Endothelial cell of umbilical vein (primary cell): ENCODE measurements around the gene IL12A. TPM values are rescaled to one million over a fixed set of nuclear protein-coding genes. Genes with fewer than 3 reads are reported as not detected.

Source experiments
- BruUV-seq: library from RNA; stranded (reverse); fragments of 400-500 nt; replicated peaks from 2 replicates; lab custom pipeline; 2021; lab: Mats Ljungman, UMichigan
- CTCF ChIA-PET: fragments of 300-600, 350-600 bp; sonication (Branson Sonifier 250); formaldehyde crosslinking; loops from one replicate; lab custom pipeline; 2021; ENCODE audit warnings: antibody characterized with exemption, inconsistent platforms; lab: Charles Lee
- POLR2A ChIA-PET: fragments of 300-600, 350-600 bp; sonication (Branson Sonifier 250); formaldehyde crosslinking; loops from one replicate; lab custom pipeline; 2021; ENCODE audit warnings: antibody characterized with exemption, inconsistent platforms; lab: Charles Lee
- DNase-seq: peaks from one replicate; pipeline ENCODE4 v3.0.0-alpha.2; 2011; ENCODE audit warnings: low read depth, low spot score
- FAIRE-seq: peaks from 2 replicates; lab custom pipeline; 2011; peaks lifted over from hg19 to GRCh38; lab: Jason Lieb, UNC
- H2AFZ ChIP-seq: 2 replicates; pipeline ENCODE4 v1.6.0; 2012; ENCODE audit warnings: low read depth, low read length, control low read depth, inconsistent platforms
- H3K27ac ChIP-seq: 2 replicates; pipeline ENCODE4 v1.5.1; 2011; ENCODE audit warnings: low read depth, mild to moderate bottlenecking, control low read depth, low read length, moderate library complexity; ENCODE audit not compliant: insufficient read depth
- H3K27me3 ChIP-seq, 2 experiments: 2 replicates each; pipeline versions ENCODE4 v1.6.0 to v1.6.1; 2011; ENCODE audit warnings: low read length in 2 of 2, mixed read lengths in 1 of 2; ENCODE audit not compliant: control insufficient read depth in 2 of 2, insufficient read depth in 2 of 2
- H3K36me3 ChIP-seq, 2 experiments: 2 replicates in 1 of 2; 3 replicates in 1 of 2; pipeline ENCODE4 v1.5.1; 2011; ENCODE audit warnings: low read length in 2 of 2, mild to moderate bottlenecking in 1 of 2, moderate library complexity in 1 of 2; ENCODE audit not compliant: control insufficient read depth in 2 of 2, insufficient read depth in 2 of 2; ENCODE audit errors: extremely low read depth in 1 of 2
- H3K4me1 ChIP-seq: 3 replicates; pipeline ENCODE4 v1.5.1; 2011; ENCODE audit warnings: mild to moderate bottlenecking, low read length; ENCODE audit not compliant: control insufficient read depth, insufficient read depth; ENCODE audit errors: extremely low read depth
- H3K4me2 ChIP-seq: 2 replicates; pipeline ENCODE4 v1.6.1; 2011; ENCODE audit warnings: low read length, control low read depth, mixed read lengths; ENCODE audit not compliant: insufficient read depth
- H3K4me3 ChIP-seq, 3 experiments: fragments of 200-600 bp in 1 of 3; sonication (generic), shearing (Covaris generic) in 1 of 3; replicated peaks in 1 of 3; 2 replicates each; pipeline ENCODE4 v1.5.1; 2011 to 2016; ENCODE audit warnings: control low read depth in 3 of 3, low read length in 3 of 3, mild to moderate bottlenecking in 2 of 3, inconsistent platforms in 1 of 3, low read depth in 1 of 3, moderate library complexity in 1 of 3; ENCODE audit not compliant: insufficient read depth in 1 of 3
- H3K79me2 ChIP-seq: 2 replicates; pipeline ENCODE4 v1.6.0; 2012; ENCODE audit warnings: low read length, inconsistent platforms; ENCODE audit not compliant: control insufficient read depth, insufficient read depth
- H3K9ac ChIP-seq: replicated peaks from 2 replicates; pipeline ENCODE3; 2011; ENCODE audit warnings: low read length, control low read depth; ENCODE audit not compliant: insufficient read depth; ENCODE audit errors: extremely low read depth
- H3K9me1 ChIP-seq: replicated peaks from 3 replicates; pipeline ENCODE4 v1.6.0; 2011; ENCODE audit warnings: mild to moderate bottlenecking, low read length; ENCODE audit not compliant: control insufficient read depth, insufficient read depth; ENCODE audit errors: extremely low read depth
- H3K9me3 ChIP-seq: replicated peaks from 2 replicates; pipeline ENCODE4 v1.5.1; 2012; ENCODE audit warnings: low read length, inconsistent platforms; ENCODE audit not compliant: control insufficient read depth, insufficient read depth
- H4K20me1 ChIP-seq: replicated peaks from 2 replicates; pipeline ENCODE3; 2011; ENCODE audit warnings: mild to moderate bottlenecking, low read length; ENCODE audit not compliant: control insufficient read depth, insufficient read depth; ENCODE audit errors: extremely low read depth
- CTCF ChIP-seq, 2 donors: IDR thresholded peaks; 1 replicate in 1 of 2; 2 replicates in 1 of 2; pipeline ENCODE4 v1.5.1; 2011; ENCODE audit warnings: low read length in 2 of 2, mild to moderate bottlenecking in 2 of 2, moderate library complexity in 2 of 2, control low read depth in 1 of 2, inconsistent platforms in 1 of 2, low read depth in 1 of 2; ENCODE audit not compliant: insufficient read depth in 1 of 2; ENCODE audit errors: extremely low read depth in 1 of 2
- EZH2 ChIP-seq: IDR thresholded peaks from 2 replicates; pipeline ENCODE4 v1.6.1; 2012; ENCODE audit warnings: borderline replicate concordance, low read depth, mild to moderate bottlenecking, moderate library complexity, low read length, inconsistent platforms; ENCODE audit not compliant: severe bottlenecking
- FOS ChIP-seq: IDR thresholded peaks from 2 replicates; pipeline ENCODE4 v1.6.1; 2011; ENCODE audit warnings: mild to moderate bottlenecking, low read length, moderate library complexity, borderline replicate concordance; ENCODE audit not compliant: insufficient read depth
- GATA2 ChIP-seq: IDR thresholded peaks from 2 replicates; pipeline ENCODE4 v1.7.0; 2011; ENCODE audit warnings: low read depth, mild to moderate bottlenecking, moderate library complexity, mixed read lengths, low read length; ENCODE audit not compliant: insufficient read length, insufficient read depth
- JUN ChIP-seq: IDR thresholded peaks from 2 replicates; pipeline ENCODE4 v1.6.1; 2011; ENCODE audit warnings: borderline replicate concordance, low read depth; ENCODE audit not compliant: insufficient read length, insufficient read depth
- MAX ChIP-seq: IDR thresholded peaks from 2 replicates; pipeline ENCODE4 v1.6.1; 2011; ENCODE audit not compliant: insufficient read depth, insufficient read length
- MYC ChIP-seq: IDR thresholded peaks from one replicate; pipeline ENCODE4 v1.6.1; 2011; ENCODE audit warnings: mild to moderate bottlenecking, low read depth, low read length
- POLR2A ChIP-seq: IDR thresholded peaks from 2 replicates; pipeline ENCODE4 v1.6.1; 2012; ENCODE audit warnings: low read depth, mild to moderate bottlenecking, control low read depth, low read length
- POLR2AphosphoS5 ChIP-seq: IDR thresholded peaks from 2 replicates; pipeline ENCODE4 v1.6.1; 2012; ENCODE audit warnings: low read depth, mild to moderate bottlenecking, control low read depth, low read length, moderate library complexity; ENCODE audit not compliant: insufficient read depth
- dilution Hi-C: fragments of 300-500 bp; cut with MboI; formaldehyde crosslinking; loops from one replicate; pipeline ENCODE4 v1.15.0; 2019; ENCODE audit warnings: low sequenced_read_pairs; ENCODE audit not compliant: extremely low pct_ligation_motif_present
- intact Hi-C: fragments of 100-400 bp; cut with micrococcal nuclease; formaldehyde crosslinking; loops from one replicate; pipeline ENCODE4 v1.10.0; 2022
- polyA plus RNA-seq, 4 experiments: library from polyadenylated mRNA; depleted of rRNA in 3 of 4; stranded (reverse) in 3 of 4; unstranded in 1 of 4; fragments of >200 nt; gene quantifications; 2 replicates each; pipeline versions ENCODE4 v1.2.1 to v1.2.3, GENCODE V29; 2011 to 2012; ENCODE audit warnings: missing spikeins in 1 of 4
- total RNA-seq: library from RNA; stranded (reverse); gene quantifications from 2 replicates; pipeline ENCODE4 v1.2.3, GENCODE V29; 2021

IL12A gene
- total and polyA plus RNA-seq, 2 donors (not counting 3 experiments of a cell fraction or from before 2014, with no cell fraction given), result 1.6 to 1.7 TPM

GRCh38 chr3:159947220-159947619 lies 41.4 kb upstream of the IL12A start:
- Histone ChIP-seq H2AFZ (no peak overlapping the region), H3K27me3 (no peaks in the 10 kb centered on the region), H3K79me2 (no peaks in the 10 kb centered on the region), H4K20me1 (no peaks in the 10 kb centered on the region), H3K9ac (no peak overlapping the region), H3K9me1 (no peaks in the 10 kb centered on the region), H3K36me3 (no peaks in the 10 kb centered on the region), H3K27ac (no peak overlapping the region), H3K4me2 (no peak overlapping the region), H3K9me3 (no peaks in the 10 kb centered on the region), H3K4me3 (no peak overlapping the region), H3K4me1 (no peaks in the 10 kb centered on the region)
- FAIRE-seq, result no peak
- no TSS peak for BruUV-seq
- no peak for TF ChIP-seq EZH2
- TF ChIP-seq MYC, result no peak
- no peak for TF ChIP-seq JUN
- TF ChIP-seq FOS, result no peak
- no peak for TF ChIP-seq POLR2AphosphoS5
- no peak for TF ChIP-seq CTCF (IDR thresholded peaks at IDR 0.05; ENCODE audit: extremely low read depth in 1 of 2, insufficient read depth in 1 of 2, low read depth in 1 of 2, low read length in 2 of 2)
- no peak for TF ChIP-seq POLR2A
- no peak for TF ChIP-seq MAX
- TF ChIP-seq GATA2, result no peak
- ChIA-PET CTCF (interaction anchor here (0.9 to 3.4 kb wide), 5 partner anchors 11 to 41 kb away, joined by 3 to 11 read pairs (median 4); partner anchors contain the start of gene IL12A), POLR2A (no interaction called here)
- DNase-seq, result peak; percentile 9
- dilution Hi-C loops, result no loop called here
- intact Hi-C loops, result no loop called here
